HEK293T (cell line): ENCODE results near the gene QRFP.

Source experiments
- ARNT ChIP-seq: fragments of 450-650 bp; IDR thresholded peaks from 2 replicates; pipeline ENCODE4 v1.6.1; 2017; ENCODE audit warnings: mild to moderate bottlenecking
- CTBP1 ChIP-seq: fragments of 450-650 bp; IDR thresholded peaks from 2 replicates; pipeline ENCODE4 v1.6.1; 2016; ENCODE audit warnings: borderline replicate concordance
- FOXM1 ChIP-seq: fragments of 450-650 bp; IDR thresholded peaks from 2 replicates; pipeline ENCODE4 v1.6.1; 2017; ENCODE audit warnings: mild to moderate bottlenecking, borderline replicate concordance
- SP1 ChIP-seq: fragments of 450-650 bp; IDR thresholded peaks from 2 replicates; pipeline ENCODE4 v1.6.1; 2017
- SUZ12 ChIP-seq: fragments of 450-650 bp; IDR thresholded peaks from 2 replicates; pipeline ENCODE4 v1.6.1; 2016; ENCODE audit warnings: mild to moderate bottlenecking

- TF ChIP-seq FOXM1, result no peak
- TF ChIP-seq ARNT, result no peak
- no peak for TF ChIP-seq CTBP1
- TF ChIP-seq SUZ12, result no peak
- TF ChIP-seq SP1, result no peak
Observed at GRCh38 chr9:130845901-130846481, 50.6 kb downstream of the QRFP start.
